Measurements from ENCODE around the gene SLBP. TPM values are rescaled to one million over a fixed set of nuclear protein-coding genes. Genes with fewer than 3 reads are reported as not detected.

The SLBP gene
- total and polyA plus RNA-seq, 3 donors from 2014 or later, result 118 to 173 (median 137) TPM

DNA sequence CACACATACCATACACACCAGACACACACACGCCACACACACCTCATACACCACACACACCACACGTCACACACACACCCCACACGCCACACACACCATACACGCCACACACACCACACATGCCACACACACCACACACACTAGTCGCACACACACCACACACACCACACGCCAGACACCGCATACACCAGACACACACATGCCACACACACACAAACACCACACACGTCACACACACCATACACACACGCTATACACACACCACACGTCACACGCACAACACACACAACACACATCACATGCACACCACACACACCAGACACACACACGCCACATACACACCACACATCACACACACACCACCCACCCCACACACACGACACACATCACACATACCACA is 60.0 kb downstream of the SLBP start:
- H3K36me3 ChIP-seq (ENCODE audit: low read depth, missing control alignments), result no peaks in the 10 kb centered on the region
- intact Hi-C loops (cut with DNase I; ENCODE audit: low total_unique reads), result no loop called here
- TF ChIP-seq, protein P1, sequence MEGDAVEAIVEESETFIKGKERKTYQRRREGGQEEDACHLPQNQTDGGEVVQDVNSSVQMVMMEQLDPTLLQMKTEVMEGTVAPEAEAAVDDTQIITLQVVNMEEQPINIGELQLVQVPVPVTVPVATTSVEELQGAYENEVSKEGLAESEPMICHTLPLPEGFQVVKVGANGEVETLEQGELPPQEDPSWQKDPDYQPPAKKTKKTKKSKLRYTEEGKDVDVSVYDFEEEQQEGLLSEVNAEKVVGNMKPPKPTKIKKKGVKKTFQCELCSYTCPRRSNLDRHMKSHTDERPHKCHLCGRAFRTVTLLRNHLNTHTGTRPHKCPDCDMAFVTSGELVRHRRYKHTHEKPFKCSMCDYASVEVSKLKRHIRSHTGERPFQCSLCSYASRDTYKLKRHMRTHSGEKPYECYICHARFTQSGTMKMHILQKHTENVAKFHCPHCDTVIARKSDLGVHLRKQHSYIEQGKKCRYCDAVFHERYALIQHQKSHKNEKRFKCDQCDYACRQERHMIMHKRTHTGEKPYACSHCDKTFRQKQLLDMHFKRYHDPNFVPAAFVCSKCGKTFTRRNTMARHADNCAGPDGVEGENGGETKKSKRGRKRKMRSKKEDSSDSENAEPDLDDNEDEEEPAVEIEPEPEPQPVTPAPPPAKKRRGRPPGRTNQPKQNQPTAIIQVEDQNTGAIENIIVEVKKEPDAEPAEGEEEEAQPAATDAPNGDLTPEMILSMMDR (IDR thresholded peaks at IDR 0.05), result no peak
- no peak for TF ChIP-seq POLR2A (IDR thresholded peaks at IDR 0.05)
- WGBS, 2 donors, result 91 to 93% methylated on average over 13 of the region's 13 CpGs
- no peak for DNase-seq
- no peak overlapping the region for H3K4me3 ChIP-seq
- H3K27me3 ChIP-seq, result no peaks in the 10 kb centered on the region
- no peaks in the 10 kb centered on the region for H3K9me3 ChIP-seq
- H3K4me1 ChIP-seq, result no peaks in the 10 kb centered on the region
- H3K27ac ChIP-seq, result no peak overlapping the region

DNA sequence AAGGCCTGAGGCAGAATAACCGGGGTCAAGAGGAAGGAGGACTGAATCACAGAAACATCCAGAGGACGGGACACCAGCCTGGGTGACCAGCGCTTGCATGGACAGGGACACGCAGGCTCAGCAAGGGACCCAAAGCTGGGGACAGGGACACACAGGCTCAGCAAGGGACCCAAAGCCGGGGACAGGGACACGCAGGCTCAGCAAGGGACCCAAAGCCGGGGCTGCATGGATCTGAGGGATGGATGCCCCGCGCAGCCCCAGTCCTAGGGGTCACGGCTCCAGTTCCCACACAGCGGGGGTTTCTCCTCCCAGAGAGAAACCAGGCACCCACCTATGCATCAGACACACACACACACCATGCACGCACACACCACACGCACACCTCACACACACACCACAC is 60.5 kb downstream of the SLBP start:
- H3K4me1 ChIP-seq, result no peaks in the 10 kb centered on the region
- TF ChIP-seq, protein P1 (IDR thresholded peaks at IDR 0.05), result no peak
- no peak for TF ChIP-seq POLR2A (IDR thresholded peaks at IDR 0.05)
- intact Hi-C loops (cut with DNase I; ENCODE audit: low total_unique reads), result no loop called here
- no peak for DNase-seq
- WGBS, 2 donors, result 85 to 96% methylated on average over 12 to 13 of the region's 13 CpGs
- no peak overlapping the region for H3K4me3 ChIP-seq
- no peaks in the 10 kb centered on the region for H3K9me3 ChIP-seq
- H3K36me3 ChIP-seq (ENCODE audit: low read depth, missing control alignments), result no peaks in the 10 kb centered on the region
- H3K27me3 ChIP-seq, result no peaks in the 10 kb centered on the region
- no peak overlapping the region for H3K27ac ChIP-seq

GRCh38 chr4:1648962-1649361 is 63.2 kb downstream of the SLBP start:
- Histone ChIP-seq H3K4me3 (no peak overlapping the region), H3K27me3 (no peaks in the 10 kb centered on the region), H3K36me3 (ENCODE audit: low read depth, missing control alignments) (no peaks in the 10 kb centered on the region), H3K27ac (no peak overlapping the region), H3K4me1 (no peaks in the 10 kb centered on the region), H3K9me3 (no peaks in the 10 kb centered on the region)
- intact Hi-C loops (cut with DNase I; ENCODE audit: low total_unique reads), result no loop called here
- no peak for DNase-seq
- TF ChIP-seq, protein P1 (IDR thresholded peaks at IDR 0.05), result no peak
- no peak for TF ChIP-seq POLR2A (IDR thresholded peaks at IDR 0.05)
- WGBS, 2 donors, result 88 to 90% methylated on average over 3 of the region's 3 CpGs

DNA sequence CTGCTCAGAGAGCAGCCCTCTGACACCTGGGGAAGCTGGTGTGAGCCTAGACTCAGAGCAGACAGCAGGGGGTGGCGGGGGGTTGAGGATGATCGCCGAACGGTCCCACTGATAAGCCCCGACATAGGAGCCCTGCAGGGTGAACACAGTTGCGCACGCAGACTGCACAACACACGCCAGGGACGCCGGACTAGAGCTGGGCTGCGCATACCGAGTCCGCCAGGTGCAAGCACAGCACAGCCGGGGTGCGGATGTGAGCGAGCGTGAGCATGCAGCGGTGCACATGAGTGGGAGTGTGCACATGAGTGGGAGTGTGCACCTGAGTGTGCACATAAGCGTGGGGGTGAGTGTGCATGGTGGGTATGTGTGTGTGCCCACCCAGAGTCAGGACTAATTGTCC is 64.7 kb downstream of the SLBP start:
- Histone ChIP-seq H3K9me3 (no peaks in the 10 kb centered on the region), H3K36me3 (ENCODE audit: low read depth, missing control alignments) (no peaks in the 10 kb centered on the region), H3K27ac (no peak overlapping the region), H3K4me1 (no peaks in the 10 kb centered on the region), H3K4me3 (no peak overlapping the region), H3K27me3 (no peaks in the 10 kb centered on the region)
- intact Hi-C loops (cut with DNase I; ENCODE audit: low total_unique reads), result no loop called here
- TF ChIP-seq, protein P1 (IDR thresholded peaks at IDR 0.05), result no peak
- no peak for TF ChIP-seq POLR2A (IDR thresholded peaks at IDR 0.05)
- WGBS, 2 donors, result 83% methylated on average over 17 to 19 of the region's 19 CpGs
- DNase-seq, result no peak

DNA sequence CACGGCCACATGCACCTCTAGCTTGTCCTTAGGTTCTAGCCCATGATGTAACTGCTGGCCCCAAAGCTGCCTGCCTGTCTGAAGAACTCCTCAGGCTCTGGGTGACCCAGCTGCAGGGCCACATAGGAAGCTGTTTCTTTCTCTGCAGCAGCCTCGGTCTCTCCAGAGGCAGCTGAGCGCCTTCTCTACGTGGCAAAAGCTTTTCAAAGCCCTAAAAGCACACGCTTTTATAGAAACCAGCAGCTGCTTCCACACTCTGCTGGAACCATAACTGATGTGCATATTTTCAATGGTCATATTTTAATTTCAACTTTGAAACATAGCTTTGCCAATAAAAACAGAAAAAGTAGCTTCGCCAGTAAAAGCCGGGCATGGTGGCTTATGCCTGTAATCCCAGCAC is 65.4 kb downstream of the SLBP start:
- no peak for DNase-seq
- no peaks in the 10 kb centered on the region for H3K27me3 ChIP-seq
- no peak overlapping the region for H3K27ac ChIP-seq
- 89 to 94% methylated on average over 6 to 7 of the region's 7 CpGs for WGBS, 2 donors
- H3K4me1 ChIP-seq, result no peaks in the 10 kb centered on the region
- H3K9me3 ChIP-seq, result no peaks in the 10 kb centered on the region
- intact Hi-C loops (cut with DNase I; ENCODE audit: low total_unique reads), result no loop called here
- no peak for TF ChIP-seq POLR2A (IDR thresholded peaks at IDR 0.05)
- TF ChIP-seq, protein P1 (IDR thresholded peaks at IDR 0.05), result no peak
- no peak overlapping the region for H3K4me3 ChIP-seq
- no peaks in the 10 kb centered on the region for H3K36me3 ChIP-seq (ENCODE audit: low read depth, missing control alignments)
